Measurements from ENCODE around the gene AGTPBP1.

AGTPBP1 gene

DNA sequence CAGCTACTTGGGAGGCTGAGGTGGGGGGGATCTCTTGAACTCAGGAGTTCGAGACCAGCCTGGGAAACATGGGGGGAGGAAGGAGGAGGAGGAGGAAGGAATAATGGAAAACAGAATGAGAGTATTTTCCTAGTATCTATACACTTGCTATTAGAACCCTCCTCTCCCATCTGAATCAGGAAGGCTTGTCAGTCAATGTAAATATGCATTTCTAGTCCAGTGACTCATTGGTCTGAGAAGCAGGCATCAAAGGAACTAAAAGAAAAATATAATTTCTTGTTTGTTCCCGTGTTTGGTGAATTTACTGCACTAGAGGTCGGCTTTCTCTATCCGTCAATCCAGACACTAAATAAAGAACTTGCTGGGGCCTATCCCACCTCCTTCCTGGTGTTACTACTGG, 88.6 kb downstream of the AGTPBP1 start:
- Histone ChIP-seq H3K9ac (ENCODE audit: low read length) (no peak overlapping the region), H2AFZ (ENCODE audit: low read length) (no peak overlapping the region), H3K36me3 (replicated peaks; ENCODE audit: insufficient read depth, low read length) (no peaks in the 10 kb centered on the region), H3K9me3 (replicated peaks; ENCODE audit: insufficient read depth, low read length) (no peaks in the 10 kb centered on the region), H3K27ac (ENCODE audit: low read length) (no peak overlapping the region), H3F3A (ENCODE audit: insufficient read depth, low read length) (no peaks in the 10 kb centered on the region), H3K79me2 (ENCODE audit: low read length) (no peaks in the 10 kb centered on the region), H4K20me1 (ENCODE audit: insufficient read depth, low read length) (no peaks in the 10 kb centered on the region), H3K9me2 (replicated peaks; ENCODE audit: insufficient read depth, low read length) (no peaks in the 10 kb centered on the region), H3K4me3 (ENCODE audit: low read length) (no peak overlapping the region), H3K4me1 (ENCODE audit: low read length) (no peaks in the 10 kb centered on the region), H3K4me2 (ENCODE audit: low read depth, low read length) (no peak overlapping the region), H3K27me3 (replicated peaks; ENCODE audit: insufficient read depth, low read length) (no peaks in the 10 kb centered on the region)
- no peak for TF ChIP-seq EZH2 (optimal IDR thresholded peaks at IDR 0.05; ENCODE audit: low read depth, low read length)
- TF ChIP-seq, protein P1, sequence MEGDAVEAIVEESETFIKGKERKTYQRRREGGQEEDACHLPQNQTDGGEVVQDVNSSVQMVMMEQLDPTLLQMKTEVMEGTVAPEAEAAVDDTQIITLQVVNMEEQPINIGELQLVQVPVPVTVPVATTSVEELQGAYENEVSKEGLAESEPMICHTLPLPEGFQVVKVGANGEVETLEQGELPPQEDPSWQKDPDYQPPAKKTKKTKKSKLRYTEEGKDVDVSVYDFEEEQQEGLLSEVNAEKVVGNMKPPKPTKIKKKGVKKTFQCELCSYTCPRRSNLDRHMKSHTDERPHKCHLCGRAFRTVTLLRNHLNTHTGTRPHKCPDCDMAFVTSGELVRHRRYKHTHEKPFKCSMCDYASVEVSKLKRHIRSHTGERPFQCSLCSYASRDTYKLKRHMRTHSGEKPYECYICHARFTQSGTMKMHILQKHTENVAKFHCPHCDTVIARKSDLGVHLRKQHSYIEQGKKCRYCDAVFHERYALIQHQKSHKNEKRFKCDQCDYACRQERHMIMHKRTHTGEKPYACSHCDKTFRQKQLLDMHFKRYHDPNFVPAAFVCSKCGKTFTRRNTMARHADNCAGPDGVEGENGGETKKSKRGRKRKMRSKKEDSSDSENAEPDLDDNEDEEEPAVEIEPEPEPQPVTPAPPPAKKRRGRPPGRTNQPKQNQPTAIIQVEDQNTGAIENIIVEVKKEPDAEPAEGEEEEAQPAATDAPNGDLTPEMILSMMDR (IDR thresholded peaks at IDR 0.05; ENCODE audit: low read length), result no peak
- no peak for TF ChIP-seq EZH2phosphoT487 (IDR thresholded peaks at IDR 0.05; ENCODE audit: low read length)
- no peak for DNase-seq

DNA sequence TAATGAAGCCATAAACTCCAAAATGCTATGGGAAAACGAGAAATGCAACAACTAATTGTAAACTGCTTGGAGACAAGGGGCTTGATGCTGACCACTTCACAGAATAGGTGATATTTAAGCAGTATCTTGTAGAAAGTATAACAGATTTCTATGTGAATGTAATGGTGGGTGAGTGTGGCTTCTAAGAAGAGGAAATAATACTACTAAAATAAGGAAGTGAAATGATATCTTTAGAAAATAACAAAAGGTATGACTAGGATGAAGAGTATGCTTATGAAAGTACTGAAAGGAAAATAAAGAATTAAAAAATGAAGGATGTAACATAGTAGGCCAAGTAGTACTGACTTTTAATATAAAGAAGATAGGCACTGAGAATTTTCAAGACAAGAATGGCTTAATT, 94.2 kb downstream of the AGTPBP1 start:
- no peak overlapping the region for H3K4me2 ChIP-seq (ENCODE audit: low read depth, low read length)
- no peak for DNase-seq

DNA sequence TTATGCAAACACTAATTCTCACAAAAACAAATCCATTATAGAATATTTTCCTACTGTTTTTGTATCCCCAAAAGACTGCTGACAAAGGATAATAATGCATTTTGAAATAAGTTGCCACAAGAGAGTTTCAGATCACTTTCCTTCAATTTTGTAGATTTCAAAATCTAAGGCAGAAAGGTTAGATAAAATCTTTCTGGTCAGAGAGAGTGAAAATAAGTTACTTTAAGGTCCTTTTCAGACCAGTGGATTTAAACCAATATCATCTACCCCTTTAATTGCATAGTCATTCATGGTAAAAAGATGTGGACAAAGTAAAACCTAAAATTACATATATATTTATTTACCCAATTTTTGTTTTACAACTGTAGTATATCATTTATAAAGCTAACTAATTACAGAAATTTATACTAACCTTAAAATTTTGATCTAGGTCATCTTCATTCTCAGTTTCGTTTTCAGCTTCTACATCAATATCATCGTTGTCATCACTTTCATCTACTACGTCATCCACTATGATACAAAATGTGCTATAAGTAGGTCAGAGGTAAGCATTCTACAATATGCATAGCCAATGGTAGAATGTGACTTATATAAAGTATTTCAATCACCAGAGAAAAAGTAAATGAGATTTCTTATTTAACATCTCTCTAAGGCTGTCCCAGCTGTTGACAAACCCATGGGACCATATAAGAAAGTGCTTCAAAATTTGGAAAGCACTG, 95.7 kb downstream of the AGTPBP1 start:
- Histone ChIP-seq H3K79me2 (ENCODE audit: low read length) (no peaks in the 10 kb centered on the region), H3K27me3 (replicated peaks; ENCODE audit: insufficient read depth, low read length) (no peaks in the 10 kb centered on the region), H4K20me1 (ENCODE audit: insufficient read depth, low read length) (no peaks in the 10 kb centered on the region), H3K4me2 (ENCODE audit: low read depth, low read length) (no peak overlapping the region), H3K36me3 (replicated peaks; ENCODE audit: insufficient read depth, low read length) (no peaks in the 10 kb centered on the region), H3F3A (ENCODE audit: insufficient read depth, low read length) (no peaks in the 10 kb centered on the region), H3K4me3 (ENCODE audit: low read length) (no peak overlapping the region), H3K9me2 (replicated peaks; ENCODE audit: insufficient read depth, low read length) (no peaks in the 10 kb centered on the region), H2AFZ (ENCODE audit: low read length) (no peak overlapping the region), H3K9ac (ENCODE audit: low read length) (no peak overlapping the region), H3K27ac (ENCODE audit: low read length) (no peak overlapping the region), H3K9me3 (replicated peaks; ENCODE audit: insufficient read depth, low read length) (no peaks in the 10 kb centered on the region), H3K4me1 (ENCODE audit: low read length) (no peaks in the 10 kb centered on the region)
- TF ChIP-seq, protein P1 (IDR thresholded peaks at IDR 0.05; ENCODE audit: low read length), result no peak
- no peak for TF ChIP-seq EZH2 (optimal IDR thresholded peaks at IDR 0.05; ENCODE audit: low read depth, low read length)
- TF ChIP-seq EZH2phosphoT487 (IDR thresholded peaks at IDR 0.05; ENCODE audit: low read length), result no peak
- DNase-seq, result no peak

More for the DNA sequence above, 94.2 kb downstream of the AGTPBP1 start:
- no peak overlapping the region for H3K4me3 ChIP-seq (ENCODE audit: low read length)
- H3K27me3 ChIP-seq (replicated peaks; ENCODE audit: insufficient read depth, low read length), result no peaks in the 10 kb centered on the region
- H3K9me2 ChIP-seq (replicated peaks; ENCODE audit: insufficient read depth, low read length), result no peaks in the 10 kb centered on the region
- H3K9me3 ChIP-seq (replicated peaks; ENCODE audit: insufficient read depth, low read length), result no peaks in the 10 kb centered on the region
- no peak overlapping the region for H3K9ac ChIP-seq (ENCODE audit: low read length)
- no peaks in the 10 kb centered on the region for H3F3A ChIP-seq (ENCODE audit: insufficient read depth, low read length)
- TF ChIP-seq, protein P1 (IDR thresholded peaks at IDR 0.05; ENCODE audit: low read length), result no peak
- TF ChIP-seq EZH2phosphoT487 (IDR thresholded peaks at IDR 0.05; ENCODE audit: low read length) (no peak), EZH2 (optimal IDR thresholded peaks at IDR 0.05; ENCODE audit: low read depth, low read length) (no peak)
- no peaks in the 10 kb centered on the region for H4K20me1 ChIP-seq (ENCODE audit: insufficient read depth, low read length)
- H3K27ac ChIP-seq (ENCODE audit: low read length), result no peak overlapping the region
- no peaks in the 10 kb centered on the region for H3K36me3 ChIP-seq (replicated peaks; ENCODE audit: insufficient read depth, low read length)
- H3K4me1 ChIP-seq (ENCODE audit: low read length), result no peaks in the 10 kb centered on the region
- H3K79me2 ChIP-seq (ENCODE audit: low read length), result no peaks in the 10 kb centered on the region
- no peak overlapping the region for H2AFZ ChIP-seq (ENCODE audit: low read length)

Measured in MM.1S (cell line).